ENCODE measurements around the gene SIAH1.
A peak's percentile ranks its signal among the peaks of the same experiment; 100 is the strongest.

The SIAH1 gene

DNA sequence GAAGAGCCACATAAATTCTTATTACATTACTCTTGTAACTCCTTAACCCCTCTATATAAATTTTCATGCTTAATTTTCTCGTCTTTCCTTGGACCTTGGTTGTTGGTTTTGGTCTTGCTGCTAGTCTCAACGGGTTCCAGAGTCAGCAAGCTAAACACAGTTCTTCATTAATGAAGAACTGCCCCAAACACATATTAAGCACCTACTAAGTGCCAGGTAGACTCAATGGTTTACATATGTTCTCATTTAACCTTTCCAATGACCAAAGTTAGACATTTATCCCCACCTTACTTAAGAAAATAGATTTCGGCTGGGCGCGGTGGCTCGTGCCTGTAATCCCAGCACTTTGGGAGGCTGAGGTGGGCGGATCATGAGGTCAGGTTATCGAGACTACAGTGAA lies 15.0 kb downstream of the SIAH1 start:
- H3K4me3 ChIP-seq (ENCODE audit: low read length): no peak overlapping the region
- no peaks in the 10 kb centered on the region for H3K36me3 ChIP-seq (ENCODE audit: insufficient read depth, low read length)
- H3K4me1 ChIP-seq (ENCODE audit: insufficient read depth, low read length): peaks cover 22% of the 10 kb centered on the region
- no peak overlapping the region for H2AFZ ChIP-seq (ENCODE audit: low read depth, low read length)
- H3K9me3 ChIP-seq (ENCODE audit: low read length): no peaks in the 10 kb centered on the region
- no peaks in the 10 kb centered on the region for H3K27me3 ChIP-seq (ENCODE audit: insufficient read depth, low read length)

DNA sequence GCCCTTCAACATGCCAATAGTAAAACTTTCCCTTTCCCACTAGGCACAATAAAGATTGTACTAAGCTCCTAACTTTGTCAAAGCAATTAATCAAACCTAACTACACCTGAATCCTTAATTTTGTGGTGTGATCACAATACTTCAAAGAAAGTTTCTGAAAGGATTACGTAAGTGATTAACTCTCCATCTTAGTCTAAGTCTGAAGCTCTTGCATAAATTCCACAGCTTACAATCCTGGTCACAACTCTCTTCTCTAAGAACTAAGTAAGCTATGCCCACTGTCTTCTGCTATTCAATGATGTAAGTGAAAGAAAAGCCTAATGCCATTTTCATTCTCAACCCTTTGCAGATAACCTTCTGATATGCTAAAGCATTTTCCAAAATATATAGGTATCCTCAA lies 15.4 kb downstream of the SIAH1 start:
- Histone ChIP-seq H2AFZ (ENCODE audit: low read depth, low read length) (no peak overlapping the region), H3K36me3 (ENCODE audit: insufficient read depth, low read length) (no peaks in the 10 kb centered on the region), H3K27me3 (ENCODE audit: insufficient read depth, low read length) (no peaks in the 10 kb centered on the region), H3K4me1 (ENCODE audit: insufficient read depth, low read length) (peaks cover 24% of the 10 kb centered on the region), H3K4me3 (ENCODE audit: low read length) (no peak overlapping the region), H3K9me3 (ENCODE audit: low read length) (no peaks in the 10 kb centered on the region)

DNA sequence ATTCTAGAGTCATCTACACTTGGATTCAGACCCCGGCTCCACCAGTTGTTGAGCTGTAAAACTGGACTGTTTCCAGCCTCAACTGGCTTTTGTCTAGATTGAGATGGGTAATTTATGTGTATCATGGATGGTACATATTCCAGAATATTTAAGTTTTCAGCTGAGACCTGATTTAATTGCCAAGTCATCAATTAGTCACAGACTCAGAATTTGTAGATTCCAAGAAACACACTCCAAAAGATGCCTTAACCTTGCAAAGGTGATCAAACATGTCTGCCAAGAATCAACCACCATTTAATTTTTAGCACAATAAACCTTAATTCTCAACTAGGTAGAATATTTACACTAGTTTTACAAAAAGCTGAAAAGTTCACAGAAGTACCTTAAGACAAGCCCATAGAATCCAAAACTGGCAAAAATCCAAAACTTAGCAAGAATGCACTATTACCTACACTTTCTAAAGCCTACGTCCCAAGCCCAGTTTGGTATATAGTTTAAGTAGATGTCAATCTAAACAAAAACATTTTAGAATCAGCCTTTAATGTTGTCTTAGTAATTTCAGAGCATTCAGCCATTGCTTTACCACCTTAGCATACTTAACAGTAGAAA lies 17.7 kb downstream of the SIAH1 start:
- no peaks in the 10 kb centered on the region for H3K36me3 ChIP-seq (ENCODE audit: insufficient read depth, low read length)
- no peak overlapping the region for H3K4me3 ChIP-seq (ENCODE audit: low read length)
- no peaks in the 10 kb centered on the region for H3K9me3 ChIP-seq (ENCODE audit: low read length)
- H3K4me1 ChIP-seq (ENCODE audit: insufficient read depth, low read length): peaks cover 15% of the 10 kb centered on the region
- no peak overlapping the region for H2AFZ ChIP-seq (ENCODE audit: low read depth, low read length)
- H3K27me3 ChIP-seq (ENCODE audit: insufficient read depth, low read length): no peaks in the 10 kb centered on the region

DNA sequence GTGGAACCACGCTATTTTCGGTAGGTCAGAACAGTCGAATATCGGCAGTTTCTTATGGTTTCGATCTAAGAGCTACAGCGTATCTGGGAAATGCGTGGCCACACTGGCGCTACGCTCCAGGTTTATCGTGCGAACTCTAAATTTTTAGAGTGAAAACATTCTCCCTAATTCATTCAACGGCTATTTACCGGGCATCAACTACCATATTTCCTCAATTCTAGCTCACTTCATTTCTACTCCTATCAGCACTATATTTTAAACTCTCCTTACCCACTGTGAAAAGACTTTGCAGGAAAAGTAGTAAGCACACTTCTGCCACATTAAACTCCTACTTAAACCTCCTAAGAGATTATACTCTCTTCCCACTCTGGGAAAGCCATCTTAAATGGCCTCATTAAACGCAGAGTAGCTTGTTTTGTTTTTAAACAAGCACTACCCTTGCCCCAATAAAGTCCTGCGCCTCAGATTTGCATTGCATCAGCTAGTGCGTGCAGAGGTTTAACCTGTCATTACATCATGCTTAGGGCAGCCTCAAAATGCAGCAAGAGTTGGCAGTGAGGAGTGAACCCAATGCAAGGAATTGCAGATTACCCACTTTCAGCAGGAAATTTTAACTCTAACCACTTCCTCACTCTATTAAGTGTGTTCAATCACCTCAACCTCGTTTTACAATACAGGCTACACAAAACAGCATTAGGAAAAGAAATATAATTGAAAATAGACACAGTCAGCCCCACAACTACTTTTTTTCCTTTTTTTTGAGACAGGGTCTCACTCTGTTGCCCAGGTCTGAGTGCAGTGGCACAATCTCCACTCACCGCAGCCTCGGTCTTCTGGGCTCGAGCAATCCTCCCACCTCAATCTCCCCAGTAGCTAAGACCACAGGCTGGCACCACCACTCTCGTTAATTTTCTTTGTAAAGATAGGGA lies 18.8 kb downstream of the SIAH1 start:
- H3K9me3 ChIP-seq (ENCODE audit: low read length): no peaks in the 10 kb centered on the region
- peaks cover 12% of the 10 kb centered on the region for H3K4me1 ChIP-seq (ENCODE audit: insufficient read depth, low read length)
- H3K36me3 ChIP-seq (ENCODE audit: insufficient read depth, low read length): peaks cover 10% of the 10 kb centered on the region
- no peak overlapping the region for H2AFZ ChIP-seq (ENCODE audit: low read depth, low read length)
- no peaks in the 10 kb centered on the region for H3K27me3 ChIP-seq (ENCODE audit: insufficient read depth, low read length)
- peak overlapping the region; percentile 41 for H3K4me3 ChIP-seq (ENCODE audit: low read length)

- Histone ChIP-seq H3K9me3 (ENCODE audit: low read length) (no peaks in the 10 kb centered on the region), H3K27me3 (ENCODE audit: insufficient read depth, low read length) (no peaks in the 10 kb centered on the region), H3K4me1 (ENCODE audit: insufficient read depth, low read length) (peaks cover 12% of the 10 kb centered on the region), H3K4me3 (ENCODE audit: low read length) (peak overlapping the region; percentile 41), H2AFZ (ENCODE audit: low read depth, low read length) (no peak overlapping the region), H3K36me3 (ENCODE audit: insufficient read depth, low read length) (peaks cover 15% of the 10 kb centered on the region)
These were observed 19.5 kb downstream of the SIAH1 start for GRCh38 chr16:48365601-48366164.

GRCh38 chr16:48365025-48365600 lies 20.1 kb downstream of the SIAH1 start:
- H3K9me3 ChIP-seq (ENCODE audit: low read length): no peaks in the 10 kb centered on the region
- H2AFZ ChIP-seq (ENCODE audit: low read depth, low read length): no peak overlapping the region
- peaks cover 15% of the 10 kb centered on the region for H3K36me3 ChIP-seq (ENCODE audit: insufficient read depth, low read length)
- H3K4me3 ChIP-seq (ENCODE audit: low read length): peak overlapping the region; percentile 41
- H3K27me3 ChIP-seq (ENCODE audit: insufficient read depth, low read length): no peaks in the 10 kb centered on the region
- peaks cover 12% of the 10 kb centered on the region for H3K4me1 ChIP-seq (ENCODE audit: insufficient read depth, low read length)

- Histone ChIP-seq H3K9me3 (ENCODE audit: low read length) (no peaks in the 10 kb centered on the region), H3K27me3 (ENCODE audit: insufficient read depth, low read length) (no peaks in the 10 kb centered on the region), H3K4me3 (ENCODE audit: low read length) (no peak overlapping the region), H3K4me1 (ENCODE audit: insufficient read depth, low read length) (peaks cover 9% of the 10 kb centered on the region), H2AFZ (ENCODE audit: low read depth, low read length) (no peak overlapping the region), H3K36me3 (ENCODE audit: insufficient read depth, low read length) (peaks cover 18% of the 10 kb centered on the region)
These were observed 23.6 kb downstream of the SIAH1 start for GRCh38 chr16:48361540-48362144.

DNA sequence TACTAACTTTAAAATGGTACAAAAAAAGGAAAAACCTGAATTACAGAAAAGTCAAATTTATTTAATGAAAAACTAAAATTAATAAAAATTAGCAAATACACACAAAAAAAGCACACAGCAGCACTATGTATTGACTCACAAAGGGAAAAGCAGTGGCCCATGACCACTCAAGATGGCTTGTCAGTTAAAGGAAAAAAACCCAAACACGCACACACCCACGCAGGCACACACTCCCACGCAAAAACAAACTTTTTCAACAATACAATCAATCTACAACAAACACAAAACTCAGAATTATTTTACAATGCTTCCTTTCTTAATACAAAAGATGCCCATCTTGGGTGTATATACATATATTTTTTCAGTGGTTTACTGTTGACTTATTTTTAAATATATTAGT lies 24.2 kb downstream of the SIAH1 start:
- H3K4me1 ChIP-seq (ENCODE audit: insufficient read depth, low read length): peaks cover 6% of the 10 kb centered on the region
- no peak overlapping the region for H2AFZ ChIP-seq (ENCODE audit: low read depth, low read length)
- no peak overlapping the region for H3K4me3 ChIP-seq (ENCODE audit: low read length)
- peaks cover 20% of the 10 kb centered on the region for H3K36me3 ChIP-seq (ENCODE audit: insufficient read depth, low read length)
- no peaks in the 10 kb centered on the region for H3K27me3 ChIP-seq (ENCODE audit: insufficient read depth, low read length)
- no peaks in the 10 kb centered on the region for H3K9me3 ChIP-seq (ENCODE audit: low read length)

DNA sequence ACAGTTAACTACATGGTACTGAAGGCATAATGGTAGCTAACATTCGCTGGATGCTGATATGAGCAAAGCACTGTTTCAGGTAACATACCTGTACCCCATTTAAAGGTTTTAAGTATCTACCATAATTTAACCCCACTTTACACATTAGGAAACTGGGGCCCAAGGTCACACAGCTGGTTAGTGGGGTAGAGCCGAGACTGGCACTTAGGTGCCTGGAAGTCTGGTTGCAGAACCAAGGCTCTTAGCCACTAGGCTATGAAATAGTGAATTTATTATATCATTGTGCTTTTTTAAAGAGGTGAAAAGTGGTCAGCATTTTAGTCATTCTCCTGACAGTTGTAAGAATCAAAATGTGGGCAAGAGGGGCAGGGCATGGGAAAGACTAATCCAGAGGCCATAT lies 25.2 kb downstream of the SIAH1 start:
- Histone ChIP-seq H3K27me3 (ENCODE audit: insufficient read depth, low read length) (no peaks in the 10 kb centered on the region), H2AFZ (ENCODE audit: low read depth, low read length) (no peak overlapping the region), H3K4me1 (ENCODE audit: insufficient read depth, low read length) (no peaks in the 10 kb centered on the region), H3K36me3 (ENCODE audit: insufficient read depth, low read length) (peaks cover 29% of the 10 kb centered on the region), H3K4me3 (ENCODE audit: low read length) (no peak overlapping the region), H3K9me3 (ENCODE audit: low read length) (no peaks in the 10 kb centered on the region)

- no peak overlapping the region for H2AFZ ChIP-seq (ENCODE audit: low read depth, low read length)
- H3K4me3 ChIP-seq (ENCODE audit: low read length): no peak overlapping the region
- no peaks in the 10 kb centered on the region for H3K4me1 ChIP-seq (ENCODE audit: insufficient read depth, low read length)
- H3K27me3 ChIP-seq (ENCODE audit: insufficient read depth, low read length): no peaks in the 10 kb centered on the region
- peaks cover 32% of the 10 kb centered on the region for H3K36me3 ChIP-seq (ENCODE audit: insufficient read depth, low read length)
- H3K9me3 ChIP-seq (ENCODE audit: low read length): no peaks in the 10 kb centered on the region
These were observed 26.8 kb downstream of the SIAH1 start for GRCh38 chr16:48358419-48358818.

DNA sequence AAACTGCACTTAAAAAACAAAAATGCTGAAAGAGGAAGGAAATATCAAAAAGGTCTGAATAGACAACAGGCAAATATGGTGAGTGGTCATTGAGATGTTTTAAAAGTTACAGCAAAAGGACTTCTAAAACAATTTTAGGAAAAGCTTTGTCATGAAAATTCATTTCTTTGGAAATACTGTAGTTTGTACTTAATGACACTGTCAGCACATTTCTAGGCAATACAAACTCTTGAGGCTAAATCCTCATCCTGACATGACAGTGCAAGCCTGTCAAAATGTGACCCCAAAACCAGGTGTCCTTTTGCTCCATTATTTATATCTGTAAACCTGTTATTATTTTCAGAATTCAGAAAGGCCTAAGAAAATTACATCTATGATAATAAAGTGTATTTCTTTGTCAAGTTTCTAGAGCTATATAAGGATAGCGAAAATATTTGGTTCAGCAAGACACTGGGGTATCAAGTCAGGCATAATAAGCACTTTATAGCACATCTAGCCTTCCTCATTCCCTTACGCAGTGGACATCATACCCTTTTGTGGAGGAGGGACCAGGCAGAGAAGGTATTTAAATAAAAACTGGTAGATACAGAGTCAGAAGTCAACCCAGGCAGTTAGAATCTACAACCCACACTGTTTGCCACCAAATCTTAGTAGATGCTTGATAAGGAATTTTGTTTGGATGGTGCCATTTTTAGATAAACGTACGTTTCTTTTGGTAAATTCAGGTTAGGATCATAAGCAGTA lies 28.4 kb downstream of the SIAH1 start:
- H2AFZ ChIP-seq (ENCODE audit: low read depth, low read length): no peak overlapping the region
- peaks cover 38% of the 10 kb centered on the region for H3K36me3 ChIP-seq (ENCODE audit: insufficient read depth, low read length)
- no peak overlapping the region for H3K4me3 ChIP-seq (ENCODE audit: low read length)
- H3K4me1 ChIP-seq (ENCODE audit: insufficient read depth, low read length): no peaks in the 10 kb centered on the region
- H3K27me3 ChIP-seq (ENCODE audit: insufficient read depth, low read length): no peaks in the 10 kb centered on the region
- H3K9me3 ChIP-seq (ENCODE audit: low read length): no peaks in the 10 kb centered on the region
